GM12891 (cell line): Measurements from ENCODE around the gene GPAT3.

Experiments used
- POLR2A ChIP-seq: IDR thresholded peaks from 2 replicates; pipeline ENCODE4 v1.6.1; 2011; ENCODE audit warnings: low read depth, low read length, control low read depth
- POLR2AphosphoS5 ChIP-seq: IDR thresholded peaks from 2 replicates; pipeline ENCODE4 v1.6.1; 2011; ENCODE audit warnings: low read depth, low read length, control low read depth
- SPI1 ChIP-seq: IDR thresholded peaks from 2 replicates; pipeline ENCODE4 v1.6.1; 2011; ENCODE audit warnings: low read depth, low read length, control low read depth
- TAF1 ChIP-seq: IDR thresholded peaks from 2 replicates; pipeline ENCODE4 v1.6.1; 2011; ENCODE audit warnings: low read depth, low read length, control low read depth

DNA sequence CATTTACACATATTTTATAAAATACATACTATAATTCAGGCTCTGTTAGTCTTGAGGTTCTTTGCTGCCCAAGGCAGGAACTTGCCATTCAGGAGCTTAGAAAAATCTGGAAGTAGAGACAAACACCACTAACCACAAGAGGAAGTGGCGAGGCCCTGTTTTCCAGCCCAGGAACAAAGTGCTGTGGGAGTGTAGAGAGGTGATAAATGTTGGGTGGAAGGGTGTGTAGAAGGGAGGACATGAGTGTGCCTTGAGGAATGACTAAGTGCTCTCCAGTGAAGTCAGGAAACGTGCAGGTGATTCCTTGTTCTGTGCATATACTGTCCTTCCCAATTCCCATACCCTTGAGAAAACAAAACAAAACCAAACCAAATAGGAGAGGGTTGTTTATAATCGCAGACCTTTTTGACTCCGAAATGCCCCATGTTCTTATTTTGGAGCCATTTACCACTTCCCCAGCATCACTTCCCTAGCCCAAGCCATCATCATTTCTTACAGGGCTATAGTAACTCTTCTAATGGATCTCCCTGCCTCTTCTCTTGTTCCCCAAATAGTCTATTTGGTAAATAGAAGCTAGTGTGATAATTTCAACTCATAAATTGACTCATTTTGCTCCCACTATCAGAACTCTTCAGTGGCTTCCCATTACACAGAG lies 83.2 kb downstream of the GPAT3 start:
- TF ChIP-seq POLR2AphosphoS5 (no peak), POLR2A (no peak), SPI1 (no peak), TAF1 (no peak)
